Esophagus muscularis mucosa (tissue), 3 donors: ENCODE results near the gene PLXNA4.

ENCODE experiments used
- CTCF ChIP-seq, 3 experiments: fragments of 200-600 bp in 2 of 3; fragments of 450-650 bp in 1 of 3; sonication (generic) in 2 of 3; IDR thresholded peaks; one replicate each; pipeline ENCODE4 v1.5.1; 2017 to 2019; ENCODE audit warnings: antibody characterized with exemption in 3 of 3, mild to moderate bottlenecking in 2 of 3, moderate library complexity in 1 of 3
- POLR2AphosphoS5 ChIP-seq, 2 donors: sonication (generic); formaldehyde crosslinking; IDR thresholded peaks; one replicate each; pipeline ENCODE4 v1.6.1; 2017; ENCODE audit warnings: antibody characterized with exemption in 2 of 2

GRCh38 chr7:132562690-132563089 is 13.6 kb downstream of the PLXNA4 start:
- TF ChIP-seq CTCF (IDR thresholded peaks at IDR 0.05) (no peak), POLR2AphosphoS5 (IDR thresholded peaks at IDR 0.05) (no peak)
